GM12891 (cell line): Measurements from ENCODE around the gene HOMER3.

Source experiments
- POLR2A ChIP-seq: IDR thresholded peaks from 2 replicates; pipeline ENCODE4 v1.6.1; 2011; ENCODE audit warnings: low read depth, low read length, control low read depth
- POLR2AphosphoS5 ChIP-seq: IDR thresholded peaks from 2 replicates; pipeline ENCODE4 v1.6.1; 2011; ENCODE audit warnings: low read depth, low read length, control low read depth
- SPI1 ChIP-seq: IDR thresholded peaks from 2 replicates; pipeline ENCODE4 v1.6.1; 2011; ENCODE audit warnings: low read depth, low read length, control low read depth
- TAF1 ChIP-seq: IDR thresholded peaks from 2 replicates; pipeline ENCODE4 v1.6.1; 2011; ENCODE audit warnings: low read depth, low read length, control low read depth

DNA sequence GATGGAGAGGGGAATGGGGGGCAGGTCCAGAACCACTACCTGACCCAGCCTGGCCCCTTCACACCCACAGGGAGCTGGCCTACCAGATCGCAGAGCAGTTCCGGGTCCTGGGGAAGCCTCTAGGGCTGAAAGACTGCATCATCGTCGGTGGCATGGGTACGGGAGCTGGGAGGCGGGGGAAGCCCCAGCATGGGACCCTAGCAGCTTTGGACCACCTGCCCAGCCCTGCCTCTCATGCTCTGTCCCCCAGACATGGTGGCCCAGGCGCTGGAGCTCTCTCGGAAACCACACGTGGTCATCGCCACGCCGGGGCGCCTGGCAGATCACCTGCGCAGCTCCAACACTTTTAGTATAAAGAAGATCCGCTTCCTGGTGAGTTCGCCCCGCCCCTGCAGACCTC lies 19.4 kb downstream of the HOMER3 start:
- no peak for TF ChIP-seq POLR2A
- TF ChIP-seq POLR2AphosphoS5 = no peak
- TF ChIP-seq TAF1 = no peak
- no peak for TF ChIP-seq SPI1
